Measurements from ENCODE around the gene ANKRD62.

Gene ANKRD62

DNA sequence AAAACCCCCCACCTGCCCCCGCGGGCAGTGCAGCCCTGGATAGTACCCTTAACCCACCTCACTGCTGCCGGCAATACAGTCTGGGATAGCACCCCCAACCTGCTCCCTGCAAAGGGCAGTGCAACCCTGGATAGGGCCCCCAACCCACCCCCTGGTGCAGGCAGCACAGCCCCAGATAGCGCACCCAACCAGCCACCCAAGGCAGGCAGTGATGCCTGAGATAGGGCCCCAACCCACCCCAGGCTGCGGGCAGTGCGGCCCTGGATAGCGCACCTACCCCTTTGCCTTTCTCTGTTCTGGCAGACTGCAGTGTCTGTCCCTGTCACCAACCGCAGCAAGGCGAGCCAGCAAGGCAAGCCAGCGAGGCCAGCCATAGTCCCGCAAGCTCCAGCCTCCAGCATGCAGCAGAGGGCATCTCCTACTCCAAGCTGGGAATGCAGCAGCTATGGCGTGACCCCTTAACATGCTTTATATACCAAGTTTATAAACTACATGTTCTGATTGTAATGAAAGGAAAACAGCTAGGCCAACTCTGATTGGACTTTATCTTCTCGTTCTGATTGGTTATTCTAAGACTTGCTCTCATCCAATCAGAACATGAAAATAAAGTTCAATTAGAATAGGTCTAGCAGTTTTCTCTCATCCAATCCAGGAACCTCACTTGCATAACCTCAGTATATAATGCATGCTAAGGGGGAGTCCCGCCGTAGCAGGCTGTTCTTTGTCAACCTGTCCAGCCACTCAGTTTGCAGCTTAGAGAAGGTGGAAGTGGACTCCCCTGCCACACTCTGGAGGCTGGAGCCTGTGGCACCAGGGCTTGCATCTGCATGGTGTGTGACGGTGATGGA lies 34.1 kb upstream of the ANKRD62 start:
- H3K4me2 ChIP-seq (ENCODE audit: low read depth, low read length): no peak overlapping the region
- no peak for DNase-seq
- H3K27ac ChIP-seq (ENCODE audit: low read length): no peak overlapping the region
- H3K9me2 ChIP-seq (replicated peaks; ENCODE audit: insufficient read depth, low read length): no peaks in the 10 kb centered on the region
- no peaks in the 10 kb centered on the region for H3K79me2 ChIP-seq (ENCODE audit: low read length)
- no peaks in the 10 kb centered on the region for H3K36me3 ChIP-seq (replicated peaks; ENCODE audit: insufficient read depth, low read length)
- no peaks in the 10 kb centered on the region for H3K27me3 ChIP-seq (replicated peaks; ENCODE audit: insufficient read depth, low read length)
- H2AFZ ChIP-seq (ENCODE audit: low read length): no peak overlapping the region
- TF ChIP-seq EZH2phosphoT487 (IDR thresholded peaks at IDR 0.05; ENCODE audit: low read length) (no peak), EZH2 (optimal IDR thresholded peaks at IDR 0.05; ENCODE audit: low read depth, low read length) (no peak)
- TF ChIP-seq, protein P1, sequence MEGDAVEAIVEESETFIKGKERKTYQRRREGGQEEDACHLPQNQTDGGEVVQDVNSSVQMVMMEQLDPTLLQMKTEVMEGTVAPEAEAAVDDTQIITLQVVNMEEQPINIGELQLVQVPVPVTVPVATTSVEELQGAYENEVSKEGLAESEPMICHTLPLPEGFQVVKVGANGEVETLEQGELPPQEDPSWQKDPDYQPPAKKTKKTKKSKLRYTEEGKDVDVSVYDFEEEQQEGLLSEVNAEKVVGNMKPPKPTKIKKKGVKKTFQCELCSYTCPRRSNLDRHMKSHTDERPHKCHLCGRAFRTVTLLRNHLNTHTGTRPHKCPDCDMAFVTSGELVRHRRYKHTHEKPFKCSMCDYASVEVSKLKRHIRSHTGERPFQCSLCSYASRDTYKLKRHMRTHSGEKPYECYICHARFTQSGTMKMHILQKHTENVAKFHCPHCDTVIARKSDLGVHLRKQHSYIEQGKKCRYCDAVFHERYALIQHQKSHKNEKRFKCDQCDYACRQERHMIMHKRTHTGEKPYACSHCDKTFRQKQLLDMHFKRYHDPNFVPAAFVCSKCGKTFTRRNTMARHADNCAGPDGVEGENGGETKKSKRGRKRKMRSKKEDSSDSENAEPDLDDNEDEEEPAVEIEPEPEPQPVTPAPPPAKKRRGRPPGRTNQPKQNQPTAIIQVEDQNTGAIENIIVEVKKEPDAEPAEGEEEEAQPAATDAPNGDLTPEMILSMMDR (IDR thresholded peaks at IDR 0.05; ENCODE audit: low read length): no peak
- no peaks in the 10 kb centered on the region for H3K9me3 ChIP-seq (replicated peaks; ENCODE audit: insufficient read depth, low read length)
- H3K4me1 ChIP-seq (ENCODE audit: low read length): no peaks in the 10 kb centered on the region
- H3K4me3 ChIP-seq (ENCODE audit: low read length): no peak overlapping the region
- no peaks in the 10 kb centered on the region for H4K20me1 ChIP-seq (ENCODE audit: insufficient read depth, low read length)
- no peak overlapping the region for H3K9ac ChIP-seq (ENCODE audit: low read length)
- H3F3A ChIP-seq (ENCODE audit: insufficient read depth, low read length): no peaks in the 10 kb centered on the region

DNA sequence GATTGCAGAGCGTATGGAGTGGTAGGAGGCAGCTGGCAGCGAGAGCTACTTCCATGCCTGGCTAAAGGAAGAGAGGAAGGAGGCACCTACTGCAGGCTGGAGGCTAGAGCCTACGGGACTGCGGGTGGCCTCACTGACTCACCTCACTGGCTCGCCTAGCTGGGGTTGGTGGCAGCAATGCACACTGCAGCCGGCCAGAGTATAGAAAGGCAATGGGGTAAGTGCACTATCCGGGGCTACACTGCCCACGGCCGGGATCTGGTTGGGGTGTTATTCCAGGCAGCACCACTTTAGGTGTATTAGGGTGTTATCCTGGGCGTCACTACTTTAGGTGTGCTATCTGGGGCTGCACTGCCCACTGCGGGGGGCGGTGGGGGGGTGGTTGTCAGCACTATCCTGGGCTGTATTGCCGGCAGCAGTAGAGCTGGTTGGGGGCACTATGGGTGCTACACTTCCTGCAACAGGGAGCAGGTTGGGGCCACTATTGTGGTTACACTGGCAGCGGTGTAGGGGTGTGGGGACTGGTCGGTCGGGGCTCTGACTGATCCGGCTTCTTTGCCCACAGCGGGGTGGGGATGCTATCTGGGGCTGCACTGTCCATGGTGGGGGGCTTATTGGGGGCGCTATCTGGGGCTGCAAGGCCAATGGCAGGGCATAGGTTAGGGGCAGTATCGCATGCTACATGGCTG lies 33.3 kb upstream of the ANKRD62 start:
- H3K4me3 ChIP-seq (ENCODE audit: low read length): no peak overlapping the region
- H3K79me2 ChIP-seq (ENCODE audit: low read length): no peaks in the 10 kb centered on the region
- no peaks in the 10 kb centered on the region for H4K20me1 ChIP-seq (ENCODE audit: insufficient read depth, low read length)
- no peaks in the 10 kb centered on the region for H3K27me3 ChIP-seq (replicated peaks; ENCODE audit: insufficient read depth, low read length)
- TF ChIP-seq EZH2 (optimal IDR thresholded peaks at IDR 0.05; ENCODE audit: low read depth, low read length): no peak
- no peak for TF ChIP-seq EZH2phosphoT487 (IDR thresholded peaks at IDR 0.05; ENCODE audit: low read length)
- TF ChIP-seq, protein P1 (IDR thresholded peaks at IDR 0.05; ENCODE audit: low read length): no peak
- no peaks in the 10 kb centered on the region for H3K36me3 ChIP-seq (replicated peaks; ENCODE audit: insufficient read depth, low read length)
- H3K9me3 ChIP-seq (replicated peaks; ENCODE audit: insufficient read depth, low read length): no peaks in the 10 kb centered on the region
- H3F3A ChIP-seq (ENCODE audit: insufficient read depth, low read length): no peaks in the 10 kb centered on the region
- no peak overlapping the region for H3K27ac ChIP-seq (ENCODE audit: low read length)
- H3K4me2 ChIP-seq (ENCODE audit: low read depth, low read length): no peak overlapping the region
- DNase-seq: no peak
- H3K9me2 ChIP-seq (replicated peaks; ENCODE audit: insufficient read depth, low read length): no peaks in the 10 kb centered on the region
- H3K4me1 ChIP-seq (ENCODE audit: low read length): no peaks in the 10 kb centered on the region
- no peak overlapping the region for H2AFZ ChIP-seq (ENCODE audit: low read length)
- no peak overlapping the region for H3K9ac ChIP-seq (ENCODE audit: low read length)

DNA sequence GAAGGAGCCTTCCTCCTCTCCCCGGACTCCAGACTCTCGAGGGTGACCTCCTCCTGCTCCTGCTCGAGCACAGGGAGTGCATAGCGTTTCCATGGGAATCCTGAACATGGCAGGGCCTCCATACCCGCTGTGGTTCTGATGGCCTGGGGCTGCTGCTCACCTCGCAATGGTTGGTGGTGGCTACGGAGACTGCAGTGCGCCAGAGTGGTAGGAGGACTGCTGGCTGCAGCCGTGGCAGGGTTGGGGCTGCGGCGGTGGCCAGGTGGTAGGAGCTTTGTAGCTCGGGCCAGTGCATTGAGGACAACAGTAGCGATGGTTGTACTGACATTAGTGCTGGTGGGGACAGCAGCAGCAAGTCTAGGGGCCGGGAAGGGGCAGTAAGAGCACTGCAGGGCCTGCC lies 32.0 kb upstream of the ANKRD62 start:
- DNase-seq: no peak
- H3F3A ChIP-seq (ENCODE audit: insufficient read depth, low read length): no peaks in the 10 kb centered on the region
- H3K9me3 ChIP-seq (replicated peaks; ENCODE audit: insufficient read depth, low read length): no peaks in the 10 kb centered on the region
- no peaks in the 10 kb centered on the region for H4K20me1 ChIP-seq (ENCODE audit: insufficient read depth, low read length)
- H3K27ac ChIP-seq (ENCODE audit: low read length): no peak overlapping the region
- no peaks in the 10 kb centered on the region for H3K4me1 ChIP-seq (ENCODE audit: low read length)
- H3K9ac ChIP-seq (ENCODE audit: low read length): no peak overlapping the region
- no peaks in the 10 kb centered on the region for H3K9me2 ChIP-seq (replicated peaks; ENCODE audit: insufficient read depth, low read length)
- no peak overlapping the region for H3K4me3 ChIP-seq (ENCODE audit: low read length)
- H2AFZ ChIP-seq (ENCODE audit: low read length): no peak overlapping the region
- TF ChIP-seq EZH2 (optimal IDR thresholded peaks at IDR 0.05; ENCODE audit: low read depth, low read length) (no peak), EZH2phosphoT487 (IDR thresholded peaks at IDR 0.05; ENCODE audit: low read length) (no peak)
- TF ChIP-seq, protein P1 (IDR thresholded peaks at IDR 0.05; ENCODE audit: low read length): no peak
- no peaks in the 10 kb centered on the region for H3K36me3 ChIP-seq (replicated peaks; ENCODE audit: insufficient read depth, low read length)
- H3K27me3 ChIP-seq (replicated peaks; ENCODE audit: insufficient read depth, low read length): no peaks in the 10 kb centered on the region
- no peaks in the 10 kb centered on the region for H3K79me2 ChIP-seq (ENCODE audit: low read length)
- H3K4me2 ChIP-seq (ENCODE audit: low read depth, low read length): no peak overlapping the region

Data from MM.1S (cell line).